ENCODE data around the gene ARRDC4.

DNA sequence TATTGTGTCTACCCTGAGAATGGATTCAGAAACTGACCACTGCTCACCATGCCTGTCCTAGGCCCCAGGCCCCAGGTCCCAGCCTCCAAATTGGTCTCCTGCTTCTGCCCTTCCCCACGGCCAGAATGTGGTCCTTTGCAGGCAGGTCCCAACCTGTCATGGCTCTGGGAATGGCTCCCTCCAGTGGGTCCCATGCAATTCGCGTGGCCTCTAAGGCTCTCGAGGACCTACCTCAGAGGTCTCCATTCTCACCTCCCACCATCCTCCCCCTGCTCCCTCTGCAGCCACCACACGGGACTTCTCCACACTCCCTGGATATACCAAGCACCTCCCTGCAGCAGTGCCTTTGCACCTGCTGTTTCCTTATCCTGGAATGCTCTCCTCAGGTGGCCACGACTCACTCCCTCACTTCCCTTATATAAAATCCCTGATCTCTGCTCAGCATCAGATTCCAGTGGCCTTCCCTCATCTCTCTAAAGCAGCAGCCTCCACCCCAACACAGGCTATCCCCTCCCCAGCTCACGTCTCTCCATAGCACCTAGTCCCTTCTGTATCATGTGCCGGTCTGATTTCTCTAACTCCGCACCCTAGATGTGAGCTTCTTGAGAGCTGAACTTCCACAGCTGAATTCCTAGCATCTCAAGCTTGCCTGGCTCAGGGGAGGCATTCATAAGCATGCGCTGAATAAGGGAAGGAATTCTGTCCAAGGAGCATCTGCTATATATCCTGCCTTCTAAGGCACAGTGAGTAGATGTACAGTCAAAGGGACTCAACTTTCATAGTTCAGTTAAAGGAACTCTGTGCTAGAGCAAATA is 56.9 kb downstream of the ARRDC4 start:
- TF ChIP-seq, protein P1, sequence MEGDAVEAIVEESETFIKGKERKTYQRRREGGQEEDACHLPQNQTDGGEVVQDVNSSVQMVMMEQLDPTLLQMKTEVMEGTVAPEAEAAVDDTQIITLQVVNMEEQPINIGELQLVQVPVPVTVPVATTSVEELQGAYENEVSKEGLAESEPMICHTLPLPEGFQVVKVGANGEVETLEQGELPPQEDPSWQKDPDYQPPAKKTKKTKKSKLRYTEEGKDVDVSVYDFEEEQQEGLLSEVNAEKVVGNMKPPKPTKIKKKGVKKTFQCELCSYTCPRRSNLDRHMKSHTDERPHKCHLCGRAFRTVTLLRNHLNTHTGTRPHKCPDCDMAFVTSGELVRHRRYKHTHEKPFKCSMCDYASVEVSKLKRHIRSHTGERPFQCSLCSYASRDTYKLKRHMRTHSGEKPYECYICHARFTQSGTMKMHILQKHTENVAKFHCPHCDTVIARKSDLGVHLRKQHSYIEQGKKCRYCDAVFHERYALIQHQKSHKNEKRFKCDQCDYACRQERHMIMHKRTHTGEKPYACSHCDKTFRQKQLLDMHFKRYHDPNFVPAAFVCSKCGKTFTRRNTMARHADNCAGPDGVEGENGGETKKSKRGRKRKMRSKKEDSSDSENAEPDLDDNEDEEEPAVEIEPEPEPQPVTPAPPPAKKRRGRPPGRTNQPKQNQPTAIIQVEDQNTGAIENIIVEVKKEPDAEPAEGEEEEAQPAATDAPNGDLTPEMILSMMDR (IDR thresholded peaks at IDR 0.05) = no peak
- no peak for TF ChIP-seq POLR2A (IDR thresholded peaks at IDR 0.05)

Data from esophagus squamous epithelium (tissue), 4 donors.